ENCODE measurements around the gene ZNF232.
"Not testable (repeated sequence)": the region's sequence is repeated elsewhere in the genome, so short reads cannot be mapped to it uniquely, and the experiment has no call there.

DNA sequence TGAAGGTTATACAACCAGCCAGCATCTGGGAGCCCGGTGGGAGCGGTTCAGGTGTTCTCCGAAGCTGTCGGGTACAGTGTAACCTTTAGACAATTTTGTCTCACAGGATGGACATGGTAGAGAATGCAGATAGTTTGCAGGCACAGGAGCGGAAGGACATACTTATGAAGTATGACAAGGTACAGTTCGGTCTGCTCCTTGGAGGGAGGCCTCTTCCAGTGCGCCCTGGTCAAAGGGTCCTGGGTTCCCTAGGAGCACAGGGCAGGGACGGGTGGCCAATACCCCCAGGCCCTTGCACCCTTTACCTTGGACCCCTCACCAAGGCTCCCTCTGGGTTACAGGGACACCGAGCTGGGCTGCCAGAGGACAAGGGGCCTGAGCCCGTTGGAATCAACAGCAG is 18.6 kb upstream of the ZNF232 start:
- TF ChIP-seq, protein P1, sequence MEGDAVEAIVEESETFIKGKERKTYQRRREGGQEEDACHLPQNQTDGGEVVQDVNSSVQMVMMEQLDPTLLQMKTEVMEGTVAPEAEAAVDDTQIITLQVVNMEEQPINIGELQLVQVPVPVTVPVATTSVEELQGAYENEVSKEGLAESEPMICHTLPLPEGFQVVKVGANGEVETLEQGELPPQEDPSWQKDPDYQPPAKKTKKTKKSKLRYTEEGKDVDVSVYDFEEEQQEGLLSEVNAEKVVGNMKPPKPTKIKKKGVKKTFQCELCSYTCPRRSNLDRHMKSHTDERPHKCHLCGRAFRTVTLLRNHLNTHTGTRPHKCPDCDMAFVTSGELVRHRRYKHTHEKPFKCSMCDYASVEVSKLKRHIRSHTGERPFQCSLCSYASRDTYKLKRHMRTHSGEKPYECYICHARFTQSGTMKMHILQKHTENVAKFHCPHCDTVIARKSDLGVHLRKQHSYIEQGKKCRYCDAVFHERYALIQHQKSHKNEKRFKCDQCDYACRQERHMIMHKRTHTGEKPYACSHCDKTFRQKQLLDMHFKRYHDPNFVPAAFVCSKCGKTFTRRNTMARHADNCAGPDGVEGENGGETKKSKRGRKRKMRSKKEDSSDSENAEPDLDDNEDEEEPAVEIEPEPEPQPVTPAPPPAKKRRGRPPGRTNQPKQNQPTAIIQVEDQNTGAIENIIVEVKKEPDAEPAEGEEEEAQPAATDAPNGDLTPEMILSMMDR (IDR thresholded peaks at IDR 0.05 in 2 of 3, conservative IDR thresholded peaks at IDR 0.05 in 1 of 3; ENCODE audit: borderline replicate concordance in 1 of 3, insufficient read depth in 1 of 3, low read depth in 2 of 3, low read length in 2 of 3) = not testable (repeated sequence)
- TF ChIP-seq JUND (IDR thresholded peaks at IDR 0.05); EZH2phosphoT487 (IDR thresholded peaks at IDR 0.05; ENCODE audit: borderline replicate concordance); POLR2AphosphoS5 (IDR thresholded peaks at IDR 0.05; ENCODE audit: low read depth, low read length); SRF (IDR thresholded peaks at IDR 0.05; ENCODE audit: low read depth); SIN3A (IDR thresholded peaks at IDR 0.05; ENCODE audit: low read depth); CEBPB (IDR thresholded peaks at IDR 0.05; ENCODE audit: low read depth): not testable (repeated sequence)
- TF ChIP-seq, protein P2, sequence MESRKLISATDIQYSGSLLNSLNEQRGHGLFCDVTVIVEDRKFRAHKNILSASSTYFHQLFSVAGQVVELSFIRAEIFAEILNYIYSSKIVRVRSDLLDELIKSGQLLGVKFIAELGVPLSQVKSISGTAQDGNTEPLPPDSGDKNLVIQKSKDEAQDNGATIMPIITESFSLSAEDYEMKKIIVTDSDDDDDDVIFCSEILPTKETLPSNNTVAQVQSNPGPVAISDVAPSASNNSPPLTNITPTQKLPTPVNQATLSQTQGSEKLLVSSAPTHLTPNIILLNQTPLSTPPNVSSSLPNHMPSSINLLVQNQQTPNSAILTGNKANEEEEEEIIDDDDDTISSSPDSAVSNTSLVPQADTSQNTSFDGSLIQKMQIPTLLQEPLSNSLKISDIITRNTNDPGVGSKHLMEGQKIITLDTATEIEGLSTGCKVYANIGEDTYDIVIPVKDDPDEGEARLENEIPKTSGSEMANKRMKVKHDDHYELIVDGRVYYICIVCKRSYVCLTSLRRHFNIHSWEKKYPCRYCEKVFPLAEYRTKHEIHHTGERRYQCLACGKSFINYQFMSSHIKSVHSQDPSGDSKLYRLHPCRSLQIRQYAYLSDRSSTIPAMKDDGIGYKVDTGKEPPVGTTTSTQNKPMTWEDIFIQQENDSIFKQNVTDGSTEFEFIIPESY (IDR thresholded peaks at IDR 0.05; ENCODE audit: extremely low read depth, insufficient replicate concordance, low read length) = not testable (repeated sequence)
- TF ChIP-seq, protein P3, sequence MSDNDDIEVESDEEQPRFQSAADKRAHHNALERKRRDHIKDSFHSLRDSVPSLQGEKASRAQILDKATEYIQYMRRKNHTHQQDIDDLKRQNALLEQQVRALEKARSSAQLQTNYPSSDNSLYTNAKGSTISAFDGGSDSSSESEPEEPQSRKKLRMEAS (IDR thresholded peaks at IDR 0.05) = not testable (repeated sequence)
- TF ChIP-seq, protein P4, sequence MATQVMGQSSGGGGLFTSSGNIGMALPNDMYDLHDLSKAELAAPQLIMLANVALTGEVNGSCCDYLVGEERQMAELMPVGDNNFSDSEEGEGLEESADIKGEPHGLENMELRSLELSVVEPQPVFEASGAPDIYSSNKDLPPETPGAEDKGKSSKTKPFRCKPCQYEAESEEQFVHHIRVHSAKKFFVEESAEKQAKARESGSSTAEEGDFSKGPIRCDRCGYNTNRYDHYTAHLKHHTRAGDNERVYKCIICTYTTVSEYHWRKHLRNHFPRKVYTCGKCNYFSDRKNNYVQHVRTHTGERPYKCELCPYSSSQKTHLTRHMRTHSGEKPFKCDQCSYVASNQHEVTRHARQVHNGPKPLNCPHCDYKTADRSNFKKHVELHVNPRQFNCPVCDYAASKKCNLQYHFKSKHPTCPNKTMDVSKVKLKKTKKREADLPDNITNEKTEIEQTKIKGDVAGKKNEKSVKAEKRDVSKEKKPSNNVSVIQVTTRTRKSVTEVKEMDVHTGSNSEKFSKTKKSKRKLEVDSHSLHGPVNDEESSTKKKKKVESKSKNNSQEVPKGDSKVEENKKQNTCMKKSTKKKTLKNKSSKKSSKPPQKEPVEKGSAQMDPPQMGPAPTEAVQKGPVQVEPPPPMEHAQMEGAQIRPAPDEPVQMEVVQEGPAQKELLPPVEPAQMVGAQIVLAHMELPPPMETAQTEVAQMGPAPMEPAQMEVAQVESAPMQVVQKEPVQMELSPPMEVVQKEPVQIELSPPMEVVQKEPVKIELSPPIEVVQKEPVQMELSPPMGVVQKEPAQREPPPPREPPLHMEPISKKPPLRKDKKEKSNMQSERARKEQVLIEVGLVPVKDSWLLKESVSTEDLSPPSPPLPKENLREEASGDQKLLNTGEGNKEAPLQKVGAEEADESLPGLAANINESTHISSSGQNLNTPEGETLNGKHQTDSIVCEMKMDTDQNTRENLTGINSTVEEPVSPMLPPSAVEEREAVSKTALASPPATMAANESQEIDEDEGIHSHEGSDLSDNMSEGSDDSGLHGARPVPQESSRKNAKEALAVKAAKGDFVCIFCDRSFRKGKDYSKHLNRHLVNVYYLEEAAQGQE (IDR thresholded peaks at IDR 0.05; ENCODE audit: low read depth) = not testable (repeated sequence)
- TF ChIP-seq, protein P5, sequence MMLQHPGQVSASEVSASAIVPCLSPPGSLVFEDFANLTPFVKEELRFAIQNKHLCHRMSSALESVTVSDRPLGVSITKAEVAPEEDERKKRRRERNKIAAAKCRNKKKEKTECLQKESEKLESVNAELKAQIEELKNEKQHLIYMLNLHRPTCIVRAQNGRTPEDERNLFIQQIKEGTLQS (IDR thresholded peaks at IDR 0.05) = not testable (repeated sequence)

Measured in HCT116 (cell line).